Measurements from ENCODE around the gene CBX4. TPM values are rescaled to one million over a fixed set of nuclear protein-coding genes. Genes with fewer than 3 reads are reported as not detected.
A peak's percentile ranks its signal among the peaks of the same experiment; 100 is the strongest.

Gene CBX4
- total RNA-seq, 1 donor from 2014 or later = 43.4 TPM

GRCh38 chr17:79841369-79842135, 2.3 kb upstream of the CBX4 start:
- peaks cover 28% of the 10 kb centered on the region for H3K27me3 ChIP-seq (ENCODE audit: control insufficient read depth, insufficient read depth, low read length)
- FAIRE-seq = no peak
- peaks cover 5% of the 10 kb centered on the region for H3K36me3 ChIP-seq (ENCODE audit: control insufficient read depth, insufficient read depth, low read length)
- H3K4me3 ChIP-seq (ENCODE audit: low read depth, low read length) = no peak overlapping the region
- no peak for TF ChIP-seq CTCF (IDR thresholded peaks at IDR 0.05; ENCODE audit: insufficient read depth, low read length, severe bottlenecking)
- no peak for DNase-seq (ENCODE audit: low read depth)

- FAIRE-seq (no peak), DNase-seq (ENCODE audit: low read depth) (no peak)
- Histone ChIP-seq H3K4me3 (ENCODE audit: low read depth, low read length) (no peak overlapping the region), H3K27me3 (ENCODE audit: control insufficient read depth, insufficient read depth, low read length) (peaks cover 28% of the 10 kb centered on the region), H3K36me3 (ENCODE audit: control insufficient read depth, insufficient read depth, low read length) (peaks cover 9% of the 10 kb centered on the region)
- no peak for TF ChIP-seq CTCF (IDR thresholded peaks at IDR 0.05; ENCODE audit: insufficient read depth, low read length, severe bottlenecking)
Observed at GRCh38 chr17:79840989-79841286, 1.7 kb upstream of the CBX4 start.

GRCh38 chr17:79840269-79840988, 1.2 kb upstream of the CBX4 start:
- DNase-seq (ENCODE audit: low read depth) (no peak), FAIRE-seq (no peak)
- peaks cover 14% of the 10 kb centered on the region for H3K36me3 ChIP-seq (ENCODE audit: control insufficient read depth, insufficient read depth, low read length)
- peak; percentile 15 for TF ChIP-seq CTCF (IDR thresholded peaks at IDR 0.05; ENCODE audit: insufficient read depth, low read length, severe bottlenecking)
- peaks cover 28% of the 10 kb centered on the region for H3K27me3 ChIP-seq (ENCODE audit: control insufficient read depth, insufficient read depth, low read length)
- H3K4me3 ChIP-seq (ENCODE audit: low read depth, low read length) = no peak overlapping the region

GRCh38 chr17:79838522-79839274, 542 bp downstream of the CBX4 start:
- Histone ChIP-seq H3K4me3 (ENCODE audit: low read depth, low read length) (peak overlapping the region; percentile 64), H3K36me3 (ENCODE audit: control insufficient read depth, insufficient read depth, low read length) (peaks cover 26% of the 10 kb centered on the region), H3K27me3 (ENCODE audit: control insufficient read depth, insufficient read depth, low read length) (peaks cover 28% of the 10 kb centered on the region)
- DNase-seq (ENCODE audit: low read depth) (peak; percentile 23), FAIRE-seq (no peak)
- no peak for TF ChIP-seq CTCF (IDR thresholded peaks at IDR 0.05; ENCODE audit: insufficient read depth, low read length, severe bottlenecking)

GRCh38 chr17:79837888-79838521, 1.2 kb downstream of the CBX4 start:
- Histone ChIP-seq H3K36me3 (ENCODE audit: control insufficient read depth, insufficient read depth, low read length) (peaks cover 27% of the 10 kb centered on the region), H3K4me3 (ENCODE audit: low read depth, low read length) (peak overlapping the region; percentile 64), H3K27me3 (ENCODE audit: control insufficient read depth, insufficient read depth, low read length) (peaks cover 27% of the 10 kb centered on the region)
- TF ChIP-seq CTCF (IDR thresholded peaks at IDR 0.05; ENCODE audit: insufficient read depth, low read length, severe bottlenecking) = no peak
- no peak for DNase-seq (ENCODE audit: low read depth)
- no peak for FAIRE-seq

All from bronchial epithelial cell (primary cell).